Posterior vena cava (tissue), 2 donors: Measurements from ENCODE around the gene UGT1A1. TPM values are rescaled to one million over a fixed set of nuclear protein-coding genes. Genes with fewer than 3 reads are reported as not detected.

Experiments used
- DNase-seq: peaks from one replicate; pipeline ENCODE4 v3.0.0-alpha.2; 2020; ENCODE audit warnings: low spot score
- intact Hi-C, 2 donors: fragments of 100-400 bp; cut with DNase I; formaldehyde crosslinking; loops; one replicate each; pipeline versions ENCODE4 v1.14.1 to v1.14.2; 2022 to 2023
- total RNA-seq, 2 donors: library from RNA; stranded (reverse); fragmentation: NEBNext Ultra II Directional; extraction: Animal tissue kit (Norgen Biotek cat#: 25700); gene quantifications; one replicate each; pipeline ENCODE4 v1.2.1, GENCODE V29; 2021
- donor health status: DM: yes; HTN: yes; CAD: no.
- donor health status: DM: yes; HTN: yes; CAD: no.

The UGT1A1 gene
- total RNA-seq, 2 donors from 2014 or later = not detected

- peak; percentile 64 for DNase-seq
- intact Hi-C loops = loop anchor here in 1 of 2 donors (10.0 kb wide), 1 partner anchor 163 kb away; no protein-coding TSS in a partner anchor
These were observed 48.2 kb downstream of the UGT1A1 start for GRCh38 chr2:233807966-233808935.

GRCh38 chr2:233810385-233810784 lies 50.3 kb downstream of the UGT1A1 start:
- DNase-seq = peak; percentile 25
- intact Hi-C loops = no loop called here

- intact Hi-C loops = no loop called here
- peak; percentile 26 for DNase-seq
These were observed 51.0 kb downstream of the UGT1A1 start for GRCh38 chr2:233811087-233811486.

- DNase-seq = peak; percentile 53
- intact Hi-C loops = no loop called here
These were observed 51.7 kb downstream of the UGT1A1 start for GRCh38 chr2:233811732-233812131.

GRCh38 chr2:233813236-233814055 lies 53.4 kb downstream of the UGT1A1 start:
- intact Hi-C loops = no loop called here
- DNase-seq = peak; percentile 50

GRCh38 chr2:233814056-233814835 lies 54.2 kb downstream of the UGT1A1 start:
- DNase-seq = peak; percentile 20
- intact Hi-C loops = no loop called here

GRCh38 chr2:233815861-233816260 lies 55.8 kb downstream of the UGT1A1 start:
- intact Hi-C loops = no loop called here
- DNase-seq = no peak

- intact Hi-C loops = no loop called here
- DNase-seq = peak; percentile 16
These were observed 56.3 kb downstream of the UGT1A1 start for GRCh38 chr2:233816334-233816733.

GRCh38 chr2:233816771-233817170 lies 56.7 kb downstream of the UGT1A1 start:
- intact Hi-C loops = no loop called here
- peak; percentile 53 for DNase-seq

GRCh38 chr2:233817361-233817911 lies 57.4 kb downstream of the UGT1A1 start:
- intact Hi-C loops = no loop called here
- peak; percentile 48 for DNase-seq

- intact Hi-C loops = no loop called here
These were observed 58.0 kb downstream of the UGT1A1 start for GRCh38 chr2:233817995-233818638.

GRCh38 chr2:233818639-233819621 lies 58.9 kb downstream of the UGT1A1 start:
- peak; percentile 79 for DNase-seq

More at GRCh38 chr2:233817995-233818638, 58.0 kb downstream of the UGT1A1 start:
- peak; percentile 74 for DNase-seq

GRCh38 chr2:233819884-233820773 lies 60.1 kb downstream of the UGT1A1 start:
- intact Hi-C loops = loop anchor here in 1 of 2 donors (5.0 kb wide), 1 partner anchor 1687 kb away; no protein-coding TSS in a partner anchor
- peak; percentile 76 for DNase-seq

More at GRCh38 chr2:233818639-233819621, 58.9 kb downstream of the UGT1A1 start:
- intact Hi-C loops = no loop called here

- peak; percentile 54 for DNase-seq
- intact Hi-C loops = loop anchor here in 1 of 2 donors (5.0 kb wide), 1 partner anchor 1687 kb away; no protein-coding TSS in a partner anchor
These were observed 60.7 kb downstream of the UGT1A1 start for GRCh38 chr2:233820774-233821105.

GRCh38 chr2:233821196-233821595 lies 61.1 kb downstream of the UGT1A1 start:
- intact Hi-C loops = loop anchor here in 1 of 2 donors (5.0 kb wide), 1 partner anchor 1686 kb away; no protein-coding TSS in a partner anchor
- DNase-seq = peak; percentile 11

- peak; percentile 37 for DNase-seq
- intact Hi-C loops = loop anchor here in 1 of 2 donors (5.0 kb wide), 1 partner anchor 1686 kb away; no protein-coding TSS in a partner anchor
These were observed 61.6 kb downstream of the UGT1A1 start for GRCh38 chr2:233821709-233822100.
